ENCODE data around the gene ATP1A2.

GRCh38 chr1:160079448-160079847 is 36.1 kb upstream of the ATP1A2 start:
- no peak for TF ChIP-seq POLR2AphosphoS5 (IDR thresholded peaks at IDR 0.05)
- no peak for TF ChIP-seq CTCF (IDR thresholded peaks at IDR 0.05)
- TF ChIP-seq EP300 (IDR thresholded peaks at IDR 0.05) = no peak
